Left hindlimb (tissue), 1 donor: ENCODE results near the gene TBC1D20.
"Not testable (repeated sequence)": the region's sequence is repeated elsewhere in the genome, so short reads cannot be mapped to it uniquely, and the experiment has no call there.

Experiments
- DNase-seq: peaks from one replicate; pipeline ENCODE4 v3.0.0-alpha.2; 2018

TBC1D20 gene

GRCh38 chr20:462199-462991 is at the start of gene TBC1D20:
Gene TBC1D20, minus strand, starts transcription at chr20:462533. Its CDS starts 128 bp downstream, at chr20:462405.
- DNase-seq: peak; percentile 87

- not testable (repeated sequence) for DNase-seq
Observed at GRCh38 chr20:510328-511057, 48.2 kb upstream of the TBC1D20 start.

- DNase-seq: not testable (repeated sequence)
Observed at GRCh38 chr20:508364-508787, 46.0 kb upstream of the TBC1D20 start.

GRCh38 chr20:507761-508332 is 45.5 kb upstream of the TBC1D20 start:
- no peak for DNase-seq

- no peak for DNase-seq
Observed at GRCh38 chr20:507006-507758, 44.8 kb upstream of the TBC1D20 start.

GRCh38 chr20:504632-505075 is 42.3 kb upstream of the TBC1D20 start:
- DNase-seq: no peak

GRCh38 chr20:503048-503737 is 40.9 kb upstream of the TBC1D20 start:
- no peak for DNase-seq

- DNase-seq: no peak
Observed at GRCh38 chr20:497979-498378, 35.6 kb upstream of the TBC1D20 start.

- DNase-seq: no peak
Observed at GRCh38 chr20:496126-496696, 33.9 kb upstream of the TBC1D20 start.

- no peak for DNase-seq
Observed at GRCh38 chr20:492159-492558, 29.8 kb upstream of the TBC1D20 start.

- DNase-seq: no peak
Observed at GRCh38 chr20:487655-488054, 25.3 kb upstream of the TBC1D20 start.

GRCh38 chr20:483815-484644 is 21.7 kb upstream of the TBC1D20 start:
- DNase-seq: no peak

GRCh38 chr20:481167-481566 is 18.8 kb upstream of the TBC1D20 start:
- no peak for DNase-seq

- no peak for DNase-seq
Observed at GRCh38 chr20:480044-480443, 17.7 kb upstream of the TBC1D20 start.

GRCh38 chr20:479487-479886 is 17.2 kb upstream of the TBC1D20 start:
- no peak for DNase-seq

- no peak for DNase-seq
Observed at GRCh38 chr20:478949-479429, 16.7 kb upstream of the TBC1D20 start.

GRCh38 chr20:478010-478948 is 15.9 kb upstream of the TBC1D20 start:
- no peak for DNase-seq

- DNase-seq: not testable (repeated sequence)
Observed at GRCh38 chr20:476561-477249, 14.4 kb upstream of the TBC1D20 start.
